Left lung (tissue), 14 donors: ENCODE data around the gene RAB1B. TPM values are rescaled to one million over a fixed set of nuclear protein-coding genes. Genes with fewer than 3 reads are reported as not detected.

Experiments
- ATAC-seq: fragments of 200-7000 bp; cut with Tn5 transposase; one replicate; pipeline ENCODE4 v1.9.1; 2020; ENCODE audit warnings: moderate library complexity
- DNase-seq, 4 donors: peaks; one replicate each; pipeline ENCODE4 v3.0.0-alpha.2; 2013 to 2020
- H3K27ac ChIP-seq, 2 donors: fragments of 200-600 bp; sonication (generic) in 1 of 2; one replicate each; pipeline versions ENCODE4 v1.5.0 to v1.8.0; 2020 to 2021
- H3K27me3 ChIP-seq, 2 donors: fragments of 200-600 bp; sonication (generic) in 1 of 2; one replicate each; pipeline versions ENCODE4 v1.5.0 to v1.8.0; 2020 to 2021
- H3K36me3 ChIP-seq, 2 donors: fragments of 200-600 bp; sonication (generic) in 1 of 2; one replicate each; pipeline versions ENCODE4 v1.5.0 to v1.8.0; 2020 to 2021
- H3K4me1 ChIP-seq, 2 donors: fragments of 200-600 bp; one replicate each; pipeline ENCODE4 v1.8.0; 2021
- H3K4me3 ChIP-seq, 2 donors: fragments of 200-600 bp; sonication (generic) in 1 of 2; one replicate each; pipeline versions ENCODE4 v1.5.0 to v1.8.0; 2020 to 2021; ENCODE audit warnings: mild to moderate bottlenecking in 1 of 2
- H3K9me3 ChIP-seq, 2 donors: fragments of 200-600 bp; sonication (generic) in 1 of 2; one replicate each; pipeline versions ENCODE4 v1.5.0 to v1.8.0; 2020 to 2021
- intact Hi-C, 2 donors: fragments of 100-400 bp; cut with DNase I; formaldehyde crosslinking; loops; one replicate each; pipeline versions ENCODE4 v1.11.2 to v1.14.2; 2022
- long read RNA-seq, 12 donors: library from polyadenylated mRNA in 2 of 12; unstranded in 2 of 12; transcript quantifications; one replicate each; pipeline ENCODE4 v2.0.0 and lab custom pipeline, GENCODE V29; 2019 to 2026
- polyA plus RNA-seq, 6 donors: library from polyadenylated mRNA; unstranded; fragments of 120-200 nt; gene quantifications; one replicate each; pipeline ENCODE4 v1.2.1, GENCODE V29; 2013; ENCODE audit not compliant: insufficient read length in 6 of 6
- total RNA-seq, 2 donors: library from RNA; stranded (reverse); fragmentation: NEBNext Ultra II Directional; extraction: Animal tissue kit (Norgen Biotek cat#: 25700); gene quantifications; one replicate each; pipeline ENCODE4 v1.2.1, GENCODE V29; 2021
- TF ChIP-seq, protein P1 (sequence below), 2 donors: fragments of 200-600 bp; sonication (generic) in 1 of 2; IDR thresholded peaks; one replicate each; pipeline versions ENCODE4 v1.5.0 to v1.8.0; 2021; ENCODE audit warnings: antibody characterized with exemption in 2 of 2
- donor health status: DM: no; HTN: yes; CAD: no.
- donor health status: DM: no; HTN: no; CAD: no.

RAB1B gene
- total RNA-seq (100 to 1,000 TPM; 141 to 154 TPM), polyA plus RNA-seq (100 to 1,000 TPM; 114 to 136 (median 128) TPM)
- long read RNA-seq, donor 1, transcript RAB1B-201 (6 exons, 2,007 nt) = major isoform, 82 of 124 reads
- long read RNA-seq, donor 1, partial matches to known transcripts = 36 of 124 reads
- long read RNA-seq, donor 1, other reads (novel, unspliced or antisense) = 6 of 124 reads
- long read RNA-seq, donor 2, transcript RAB1B-201 (6 exons, 2,007 nt) = major isoform, 56 of 85 reads
- long read RNA-seq, donor 2, partial matches to known transcripts = 29 of 85 reads
- long read RNA-seq, donor 2, other reads (novel, unspliced or antisense) = 0 of 85 reads
- long read RNA-seq, donor 3, transcript RAB1B-201 (6 exons, 2,007 nt) = major isoform, 66 of 71 reads
- long read RNA-seq, donor 3, partial matches to known transcripts = 5 of 71 reads
- long read RNA-seq, donor 3, other reads (novel, unspliced or antisense) = 0 of 71 reads
- long read RNA-seq, donor 4, partial matches to known transcripts = 0 of 10 reads
- long read RNA-seq, donor 4, other reads (novel, unspliced or antisense) = 9 of 10 reads
- long read RNA-seq, donor 5, transcript RAB1B-201 (6 exons, 2,007 nt) = major isoform, 54 of 85 reads
- long read RNA-seq, donor 5, partial matches to known transcripts = 31 of 85 reads
- long read RNA-seq, donor 5, other reads (novel, unspliced or antisense) = 0 of 85 reads
- long read RNA-seq, donor 6, transcript RAB1B-201 (6 exons, 2,007 nt) = major isoform, 80 of 95 reads
- long read RNA-seq, donor 6, partial matches to known transcripts = 15 of 95 reads
- long read RNA-seq, donor 6, other reads (novel, unspliced or antisense) = 0 of 95 reads
- long read RNA-seq, donor 7, transcript RAB1B-201 (6 exons, 2,007 nt) = major isoform, 54 of 54 reads
- long read RNA-seq, donor 7, partial matches to known transcripts = 0 of 54 reads
- long read RNA-seq, donor 7, other reads (novel, unspliced or antisense) = 0 of 54 reads
- long read RNA-seq, donor 8, transcript RAB1B-201 (6 exons, 2,007 nt) = major isoform, 69 of 76 reads
- long read RNA-seq, donor 8, partial matches to known transcripts = 7 of 76 reads
- long read RNA-seq, donor 8, other reads (novel, unspliced or antisense) = 0 of 76 reads
- long read RNA-seq, donor 9 = 0 reads
- long read RNA-seq, donor 10, partial matches to known transcripts = 0 of 1 reads
- long read RNA-seq, donor 10, other reads (novel, unspliced or antisense) = 1 of 1 reads
- long read RNA-seq, donor 11, transcript RAB1B-201 (6 exons, 2,007 nt) = major isoform, 61 of 107 reads
- long read RNA-seq, donor 11, partial matches to known transcripts = 44 of 107 reads
- long read RNA-seq, donor 11, other reads (novel, unspliced or antisense) = 0 of 107 reads
- long read RNA-seq, donor 12, transcript RAB1B-201 (6 exons, 2,007 nt) = major isoform, 47 of 53 reads
- long read RNA-seq, donor 12, partial matches to known transcripts = 6 of 53 reads
- long read RNA-seq, donor 12, other reads (novel, unspliced or antisense) = 0 of 53 reads

DNA sequence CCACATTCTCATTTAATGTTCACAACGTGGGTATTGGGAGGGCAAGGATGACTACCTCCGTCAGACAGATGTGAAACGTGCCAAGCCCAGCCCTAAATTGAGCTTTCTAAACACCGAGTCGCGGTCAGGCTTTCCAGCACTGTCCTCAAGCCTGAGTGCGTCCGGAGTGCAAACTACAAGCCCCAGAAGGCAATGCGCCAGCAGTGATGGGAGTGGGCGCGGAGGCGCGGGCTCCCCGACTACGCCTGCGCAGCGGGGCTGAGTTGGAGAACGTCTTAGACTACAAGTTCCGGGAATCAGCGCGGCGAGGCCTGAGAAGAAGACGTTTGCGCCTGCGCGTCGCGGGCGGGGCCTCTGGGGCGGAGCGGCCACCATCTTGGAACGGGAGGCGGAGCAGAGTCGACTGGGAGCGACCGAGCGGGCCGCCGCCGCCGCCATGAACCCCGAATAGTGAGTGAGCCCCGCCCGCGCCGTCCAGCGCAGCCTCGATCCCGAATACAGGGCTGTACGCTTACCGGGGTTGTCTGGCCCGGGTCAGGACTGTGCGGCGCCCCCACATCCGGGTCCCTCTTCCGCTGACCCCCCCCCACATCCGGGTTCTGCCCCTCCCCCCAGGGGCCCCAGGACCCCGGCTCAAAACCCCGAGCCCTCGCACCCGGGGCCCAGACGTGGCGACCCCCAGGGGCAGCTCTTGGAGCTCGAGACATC is at the start of gene RAB1B:
RAB1B (plus strand) TSS at position 396 of the 708 bp plus-strand sequence; CDS start at position 437, 41 bp downstream.
- peak within 1 kb of the TSS; percentile 95 to 97 for H3K4me3 ChIP-seq
- no peaks in the 10 kb centered on the region for H3K27me3 ChIP-seq
- H3K9me3 ChIP-seq = no peaks in the 10 kb centered on the region
- ATAC-seq (peak; percentile 90), DNase-seq (peak; percentile 100)
- intact Hi-C loops = no loop called here
- TF ChIP-seq, protein P1, sequence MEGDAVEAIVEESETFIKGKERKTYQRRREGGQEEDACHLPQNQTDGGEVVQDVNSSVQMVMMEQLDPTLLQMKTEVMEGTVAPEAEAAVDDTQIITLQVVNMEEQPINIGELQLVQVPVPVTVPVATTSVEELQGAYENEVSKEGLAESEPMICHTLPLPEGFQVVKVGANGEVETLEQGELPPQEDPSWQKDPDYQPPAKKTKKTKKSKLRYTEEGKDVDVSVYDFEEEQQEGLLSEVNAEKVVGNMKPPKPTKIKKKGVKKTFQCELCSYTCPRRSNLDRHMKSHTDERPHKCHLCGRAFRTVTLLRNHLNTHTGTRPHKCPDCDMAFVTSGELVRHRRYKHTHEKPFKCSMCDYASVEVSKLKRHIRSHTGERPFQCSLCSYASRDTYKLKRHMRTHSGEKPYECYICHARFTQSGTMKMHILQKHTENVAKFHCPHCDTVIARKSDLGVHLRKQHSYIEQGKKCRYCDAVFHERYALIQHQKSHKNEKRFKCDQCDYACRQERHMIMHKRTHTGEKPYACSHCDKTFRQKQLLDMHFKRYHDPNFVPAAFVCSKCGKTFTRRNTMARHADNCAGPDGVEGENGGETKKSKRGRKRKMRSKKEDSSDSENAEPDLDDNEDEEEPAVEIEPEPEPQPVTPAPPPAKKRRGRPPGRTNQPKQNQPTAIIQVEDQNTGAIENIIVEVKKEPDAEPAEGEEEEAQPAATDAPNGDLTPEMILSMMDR (IDR thresholded peaks at IDR 0.05) = no peak
- peaks cover 9 to 30% of the 10 kb centered on the region in 2 donors for H3K4me1 ChIP-seq
- peaks cover 0 to 42% of the 10 kb centered on the region in 2 donors for H3K36me3 ChIP-seq
- peak within 1 kb of the TSS; percentile 93 to 94 for H3K27ac ChIP-seq

GRCh38 chr11:66218846-66219620 is 49.4 kb upstream of the RAB1B start:
- intact Hi-C loops = no loop called here
- TF ChIP-seq, protein P1 (IDR thresholded peaks at IDR 0.05) = no peak
- Histone ChIP-seq H3K27ac (no peak overlapping the region), H3K9me3 (no peaks in the 10 kb centered on the region), H3K36me3 (peaks cover 0 to 79% of the 10 kb centered on the region in 2 donors), H3K4me3 (no peak overlapping the region), H3K4me1 (peaks cover 0 to 3% of the 10 kb centered on the region in 2 donors), H3K27me3 (no peaks in the 10 kb centered on the region)
- ATAC-seq (no peak), DNase-seq (peak in 1 of 4 donors; percentile 21)

- Histone ChIP-seq H3K27ac (no peak overlapping the region), H3K27me3 (no peaks in the 10 kb centered on the region), H3K9me3 (no peaks in the 10 kb centered on the region), H3K4me3 (no peak overlapping the region), H3K4me1 (peaks cover 0 to 3% of the 10 kb centered on the region in 2 donors), H3K36me3 (peaks cover 0 to 79% of the 10 kb centered on the region in 2 donors)
- DNase-seq (peak in 1 of 4 donors; percentile 19), ATAC-seq (no peak)
- TF ChIP-seq, protein P1 (IDR thresholded peaks at IDR 0.05) = no peak
- intact Hi-C loops = no loop called here
Measured at GRCh38 chr11:66219846-66220565, 48.4 kb upstream of the RAB1B start.
